GM10248 (cell line): ENCODE data around the gene CCDC174.

Source experiments
- CTCF ChIA-PET: fragments of 300-600 bp; sonication (Branson Sonifier 250); formaldehyde crosslinking; extraction: SDS; loops from one replicate; lab custom pipeline; 2021; ENCODE audit warnings: antibody characterized with exemption; lab: Yijun Ruan, JAX
- POLR2A ChIA-PET: fragments of 350-650 bp; sonication (Branson Sonifier 250); formaldehyde crosslinking; extraction: SDS; loops from one replicate; lab custom pipeline; 2020; ENCODE audit warnings: antibody characterized with exemption; lab: Yijun Ruan, JAX
- DNase-seq: peaks from one replicate; pipeline ENCODE4 v3.0.0; 2012; ENCODE audit errors: extremely low spot score
- CTCF ChIP-seq: IDR thresholded peaks from 2 replicates; pipeline ENCODE4 v1.5.1; 2012; ENCODE audit warnings: mild to moderate bottlenecking, low read depth; ENCODE audit errors: extremely low read depth, missing control alignments, control extremely low read depth

CCDC174 gene

GRCh38 chr3:14676881-14677280, 25.3 kb downstream of the CCDC174 start:
- ChIA-PET POLR2A (no interaction called here), CTCF (interaction anchor here (0.9 to 12.2 kb wide), 6 partner anchors 11 to 244 kb away, joined by 3 to 233 read pairs (median 6); partner anchors contain the start of gene CCDC174)
- TF ChIP-seq CTCF: no peak
- no peak for DNase-seq

GRCh38 chr3:14678015-14678503, 26.5 kb downstream of the CCDC174 start:
- DNase-seq: no peak
- POLR2A ChIA-PET: no interaction called here
- CTCF ChIA-PET: interaction anchor here (1.2 to 12.2 kb wide), 4 partner anchors 10 to 100 kb away, joined by 3 to 233 read pairs (median 6); partner anchors contain the start of gene CCDC174
- no peak for TF ChIP-seq CTCF

- ChIA-PET POLR2A (no interaction called here), CTCF (interaction anchor here (1.4 to 12.2 kb wide), 2 partner anchors 11 to 98 kb away, joined by 3 to 233 read pairs; no protein-coding TSS in a partner anchor)
- no peak for TF ChIP-seq CTCF
- no peak for DNase-seq
Observed at GRCh38 chr3:14680115-14680514, 28.6 kb downstream of the CCDC174 start.

- DNase-seq: no peak
- no peak for TF ChIP-seq CTCF
- POLR2A ChIA-PET: no interaction called here
- CTCF ChIA-PET: interaction anchor here (1.4 to 12.2 kb wide), 2 partner anchors 12 to 97 kb away, joined by 3 to 233 read pairs; no protein-coding TSS in a partner anchor
Observed at GRCh38 chr3:14680716-14681115, 29.2 kb downstream of the CCDC174 start.

- DNase-seq: no peak
- CTCF ChIA-PET: interaction anchor here (1.7 to 2.4 kb wide), 2 partner anchors 97 to 236 kb away, joined by 7 to 9 read pairs; no protein-coding TSS in a partner anchor
- no peak for TF ChIP-seq CTCF
- POLR2A ChIA-PET: no interaction called here
Observed at GRCh38 chr3:14684447-14684846, 32.9 kb downstream of the CCDC174 start.

- ChIA-PET CTCF (interaction anchor here (1.7 to 4.2 kb wide), 4 partner anchors 11 to 236 kb away, joined by 5 to 31 read pairs (median 10); partner anchors contain the start of gene C3orf20), POLR2A (no interaction called here)
- TF ChIP-seq CTCF: no peak
Observed at GRCh38 chr3:14685179-14685578, 33.6 kb downstream of the CCDC174 start.

More at GRCh38 chr3:14685179-14685578, 33.6 kb downstream of the CCDC174 start:
- DNase-seq: no peak
